ENCODE results near the gene PNMT.
A peak's percentile ranks its signal among the peaks of the same experiment; 100 is the strongest.

Gene PNMT

DNA sequence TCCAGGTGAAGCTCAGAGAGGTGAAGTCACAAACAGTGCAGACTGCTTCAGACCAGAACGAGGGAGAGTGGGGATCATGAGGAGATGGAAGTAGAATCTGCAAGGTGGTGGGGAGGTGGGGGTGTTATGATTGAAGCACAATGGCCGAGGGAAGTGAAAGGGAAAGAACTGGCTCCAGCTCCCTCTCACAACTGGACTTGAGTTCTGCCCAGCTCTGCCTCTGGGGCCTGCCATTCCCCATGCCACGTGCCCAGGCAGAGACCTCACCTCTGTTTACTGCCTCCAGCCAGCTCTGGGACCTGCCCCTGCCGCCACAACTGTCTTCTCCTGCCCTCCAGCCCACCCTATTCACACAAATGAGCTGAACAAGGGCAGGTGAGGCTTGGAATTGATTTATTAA is 2.5 kb downstream of the PNMT start:
- FAIRE-seq = no peak

DNA sequence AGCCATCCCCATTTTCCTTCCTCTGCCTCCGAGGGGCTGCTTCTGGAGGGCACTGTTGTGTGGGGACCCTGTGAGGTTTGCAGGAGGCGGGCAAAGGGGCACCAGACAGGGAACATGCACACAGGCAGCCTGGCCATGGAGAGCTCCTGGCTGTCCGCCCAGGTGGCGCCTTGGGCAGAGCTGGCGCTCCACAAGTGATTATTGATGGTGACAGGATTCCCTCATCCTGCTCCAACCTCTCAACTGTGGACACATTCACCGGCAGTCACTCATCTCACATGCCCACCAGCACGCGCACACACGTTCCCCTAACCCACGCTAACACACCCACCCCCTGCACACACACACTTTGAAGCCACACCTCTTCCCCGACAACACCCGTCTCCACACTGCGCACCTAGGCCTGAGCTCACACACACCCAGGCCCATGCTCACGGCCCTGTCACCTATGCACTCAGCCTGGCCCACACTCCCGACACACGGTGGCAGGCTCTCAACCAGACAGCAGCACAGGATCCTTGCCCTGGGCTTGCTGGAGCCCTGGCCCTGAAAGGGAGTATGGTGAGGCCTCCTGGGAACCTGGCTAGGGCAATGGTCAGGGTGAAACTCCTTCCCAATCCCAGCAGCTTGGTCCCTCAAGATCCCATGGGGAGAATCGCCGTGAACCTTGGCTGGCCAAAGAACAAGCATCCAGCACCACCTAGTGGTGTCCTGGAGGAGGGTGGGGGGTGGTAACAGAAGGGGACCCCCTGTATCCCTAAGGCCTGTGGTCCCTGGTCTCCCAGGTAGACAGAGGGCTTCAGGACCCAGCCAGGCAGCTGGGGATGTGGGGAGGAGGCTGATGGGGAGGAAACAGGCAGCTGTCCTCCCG is 3.6 kb downstream of the PNMT start:
- peak; percentile 51 for FAIRE-seq

DNA sequence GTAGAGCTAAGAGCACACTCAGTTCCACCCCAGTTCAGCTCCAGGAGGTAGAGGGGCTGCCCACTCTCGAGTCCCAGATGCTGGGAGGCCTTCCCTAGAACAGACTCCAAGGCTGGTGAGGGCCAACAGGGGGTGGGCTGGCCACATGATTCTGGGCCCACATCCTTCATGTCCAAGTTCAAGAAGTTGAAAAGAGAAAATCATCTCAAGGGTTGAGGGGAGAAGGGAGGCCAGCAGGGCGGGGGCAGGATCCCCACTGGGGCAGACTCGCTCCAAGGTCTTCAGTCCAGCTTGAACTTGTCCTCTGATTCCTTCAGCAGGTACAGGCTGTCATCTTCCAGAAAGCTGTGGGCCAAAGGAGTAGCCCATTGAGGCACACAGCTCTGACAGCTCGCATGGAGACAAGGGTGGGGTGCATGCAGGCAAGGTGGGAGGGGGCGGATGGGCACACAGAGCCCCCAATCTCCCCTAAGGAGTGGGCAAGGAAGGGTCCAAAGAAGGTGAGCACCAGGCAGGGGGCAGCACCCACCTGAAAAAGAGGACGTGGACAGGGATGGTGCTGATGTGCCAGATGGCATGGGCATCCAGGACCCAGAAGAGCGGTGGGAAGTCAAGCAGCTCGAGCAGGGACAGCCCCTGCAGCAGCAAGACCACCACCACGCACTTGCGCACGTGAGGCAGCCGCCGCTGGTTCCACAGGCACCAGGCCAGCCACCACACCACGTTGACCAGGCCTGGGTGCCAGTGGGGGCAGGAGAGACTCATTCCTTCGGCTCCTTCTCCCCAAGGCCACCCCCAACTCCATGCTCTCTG is 4.5 kb downstream of the PNMT start:
- FAIRE-seq = no peak

DNA sequence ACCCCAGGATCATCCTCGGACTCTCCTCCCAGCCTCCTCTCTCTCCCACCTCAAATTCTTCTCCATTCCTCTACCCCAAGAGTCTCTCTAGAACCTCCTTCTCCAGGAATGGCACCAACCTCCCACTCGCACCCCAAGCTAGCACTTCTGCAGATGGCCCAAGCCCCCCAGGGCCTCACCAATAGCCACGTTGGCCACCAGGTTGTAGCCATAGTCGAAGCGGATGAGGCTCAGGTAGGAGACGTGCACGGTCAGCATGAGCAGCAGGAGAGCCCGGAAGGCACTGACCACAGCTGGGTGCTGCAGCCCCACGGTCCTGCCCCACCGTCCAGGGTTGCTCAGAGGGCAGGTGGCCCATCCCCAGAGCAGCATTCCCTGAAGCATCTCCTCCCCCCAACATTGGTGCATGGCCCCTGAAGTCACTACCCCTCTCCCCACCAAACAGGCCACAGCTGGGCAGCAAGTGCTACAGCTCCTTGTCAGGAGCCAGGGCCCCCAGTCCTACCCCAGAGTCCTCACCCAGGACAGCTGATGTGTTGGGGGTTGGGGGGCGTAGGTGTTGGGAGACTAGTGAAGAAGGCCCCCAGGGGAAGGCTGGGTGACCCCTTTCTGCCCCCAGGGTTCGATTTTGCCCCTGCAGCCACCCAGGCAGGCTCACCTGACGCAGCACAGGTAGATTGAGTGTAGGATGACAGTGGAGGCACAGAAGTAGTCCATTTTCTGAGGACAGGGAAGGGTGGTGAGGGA is 5.3 kb downstream of the PNMT start:
- FAIRE-seq = no peak

DNA sequence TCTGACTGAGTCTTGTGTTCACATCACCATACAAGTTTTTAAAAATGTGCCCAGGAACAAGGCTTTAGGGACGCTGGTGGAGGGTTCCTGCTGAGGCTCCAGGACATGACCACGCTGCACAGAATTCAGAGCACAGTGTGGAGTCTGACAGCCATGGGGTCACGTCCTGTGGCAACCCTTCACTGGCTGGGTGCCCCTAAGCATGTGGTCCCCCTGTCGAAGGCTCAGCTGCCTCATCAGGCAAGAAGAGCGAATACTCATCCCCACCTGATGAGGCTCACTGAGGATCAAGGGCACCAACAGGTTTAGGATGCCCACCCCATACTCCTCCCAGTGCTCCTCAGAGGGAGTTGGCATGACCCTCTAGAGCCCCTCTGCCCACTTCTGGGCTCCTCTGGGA is 5.9 kb downstream of the PNMT start:
- FAIRE-seq = no peak

DNA sequence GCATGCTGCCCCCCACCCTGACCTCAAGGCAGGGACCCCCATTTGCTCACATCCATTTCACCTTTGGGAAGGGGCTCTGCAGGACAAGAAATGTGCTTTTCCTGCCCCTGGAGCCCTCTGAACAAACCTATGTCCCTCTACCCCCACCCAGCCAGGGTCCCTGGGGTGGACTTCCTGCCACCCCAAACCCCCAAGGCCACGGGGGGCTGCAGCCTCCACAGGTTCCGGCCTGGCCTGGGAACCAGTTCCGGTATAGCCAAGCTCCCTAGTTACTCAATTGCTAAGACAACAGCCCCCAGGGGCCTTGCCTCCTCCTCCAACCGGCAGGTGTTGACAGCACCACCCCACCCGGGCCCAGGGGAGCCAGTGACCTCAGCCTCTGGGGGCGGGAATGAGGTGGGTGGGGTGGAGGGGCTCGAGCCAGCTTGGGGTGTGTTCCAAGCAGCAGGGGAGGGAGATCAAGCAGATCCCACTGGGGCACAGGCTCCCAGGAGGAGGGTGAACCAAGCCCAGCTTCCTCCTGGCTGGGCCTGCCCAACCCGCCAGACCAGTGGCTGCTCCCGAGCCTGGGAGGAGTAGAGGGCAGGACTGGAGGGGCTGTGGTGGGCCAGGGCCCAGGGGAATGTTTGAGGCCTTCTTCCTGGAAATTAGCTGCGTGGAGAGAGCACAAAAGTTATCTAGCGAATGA is 6.6 kb downstream of the PNMT start:
- FAIRE-seq = no peak

DNA sequence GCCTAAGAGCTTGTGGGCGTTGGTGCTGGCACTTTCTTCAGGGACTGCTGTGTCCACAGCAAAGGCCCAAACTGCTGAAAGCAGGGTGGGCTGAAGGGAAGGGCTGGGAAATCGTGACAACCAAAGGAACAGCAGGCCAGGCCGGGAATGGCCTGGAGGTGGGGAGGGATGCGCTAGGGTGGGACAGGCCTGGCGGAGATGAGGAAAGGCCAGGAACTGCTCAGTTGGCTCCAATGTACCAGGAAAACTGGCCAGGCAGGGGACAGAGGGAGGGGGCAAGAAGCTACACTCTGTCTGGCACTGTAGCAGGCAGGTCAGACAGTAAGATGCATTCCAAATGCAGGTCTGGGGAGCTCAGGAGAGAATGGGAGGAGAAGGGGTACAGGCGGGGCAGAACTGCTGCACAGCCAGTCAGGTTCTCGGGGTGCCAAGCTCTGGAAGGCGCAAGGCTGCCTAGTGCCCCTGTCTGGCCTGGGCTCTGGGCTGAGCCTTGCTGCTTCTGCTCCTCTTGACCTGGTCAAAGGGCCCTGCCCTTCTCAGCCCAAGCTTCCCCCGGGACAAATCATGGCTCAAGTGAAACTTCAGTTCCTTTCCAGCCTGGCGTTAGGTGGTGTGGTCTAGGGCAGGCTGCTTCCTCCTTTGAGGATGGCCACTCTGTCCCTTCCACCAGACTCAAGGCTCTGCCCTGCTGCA is 7.3 kb downstream of the PNMT start:
- FAIRE-seq = no peak

DNA sequence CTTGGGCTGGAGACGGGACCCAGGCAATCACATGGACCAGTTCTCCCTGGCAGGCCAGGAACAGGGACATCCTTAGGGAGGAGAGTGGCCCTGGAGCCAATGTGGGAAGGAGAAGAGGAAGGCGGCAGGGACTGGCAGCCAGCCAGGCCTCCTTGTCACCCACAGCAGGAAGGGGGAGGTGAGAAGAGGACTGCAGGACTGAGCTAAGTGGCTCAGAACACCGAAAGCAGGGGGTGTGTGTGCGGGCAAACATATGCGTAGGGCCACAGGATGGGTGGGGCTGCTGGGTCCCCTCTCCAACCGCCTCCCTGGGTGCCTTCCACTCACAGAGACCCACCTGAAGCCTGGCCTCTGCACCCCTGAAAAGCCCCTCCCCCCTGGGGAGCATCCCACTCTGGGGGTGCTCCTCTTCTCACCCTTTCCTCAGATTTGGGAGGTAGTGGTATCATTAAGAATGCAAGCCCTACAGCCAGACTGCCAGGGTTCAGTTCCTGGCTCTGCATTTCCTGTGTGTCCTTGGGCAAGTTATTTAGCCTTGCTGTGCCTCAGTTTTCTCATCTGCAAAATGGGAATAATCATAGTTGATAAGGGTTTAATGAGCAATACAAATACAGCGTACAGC is 8.1 kb downstream of the PNMT start:
- no peak for FAIRE-seq

DNA sequence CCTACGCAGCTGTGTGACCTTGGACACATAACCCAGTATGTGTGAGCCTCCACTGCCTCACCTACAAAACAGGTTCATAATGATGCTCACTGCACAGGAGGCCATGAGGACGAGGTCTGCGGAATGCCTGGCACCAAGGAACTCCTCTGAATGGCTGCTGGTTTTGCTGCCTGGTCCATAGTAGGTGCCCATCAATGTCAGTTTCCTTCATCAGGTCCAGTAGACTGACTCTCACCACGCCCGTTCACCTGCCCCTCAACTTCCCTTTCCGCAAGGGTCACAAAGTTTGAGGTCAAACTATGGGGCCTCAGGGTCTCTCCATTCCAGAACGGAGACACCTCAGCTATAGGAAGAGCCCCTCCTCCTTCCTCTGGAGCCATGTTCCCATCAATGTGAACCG is 8.8 kb downstream of the PNMT start:
- FAIRE-seq = no peak

DNA sequence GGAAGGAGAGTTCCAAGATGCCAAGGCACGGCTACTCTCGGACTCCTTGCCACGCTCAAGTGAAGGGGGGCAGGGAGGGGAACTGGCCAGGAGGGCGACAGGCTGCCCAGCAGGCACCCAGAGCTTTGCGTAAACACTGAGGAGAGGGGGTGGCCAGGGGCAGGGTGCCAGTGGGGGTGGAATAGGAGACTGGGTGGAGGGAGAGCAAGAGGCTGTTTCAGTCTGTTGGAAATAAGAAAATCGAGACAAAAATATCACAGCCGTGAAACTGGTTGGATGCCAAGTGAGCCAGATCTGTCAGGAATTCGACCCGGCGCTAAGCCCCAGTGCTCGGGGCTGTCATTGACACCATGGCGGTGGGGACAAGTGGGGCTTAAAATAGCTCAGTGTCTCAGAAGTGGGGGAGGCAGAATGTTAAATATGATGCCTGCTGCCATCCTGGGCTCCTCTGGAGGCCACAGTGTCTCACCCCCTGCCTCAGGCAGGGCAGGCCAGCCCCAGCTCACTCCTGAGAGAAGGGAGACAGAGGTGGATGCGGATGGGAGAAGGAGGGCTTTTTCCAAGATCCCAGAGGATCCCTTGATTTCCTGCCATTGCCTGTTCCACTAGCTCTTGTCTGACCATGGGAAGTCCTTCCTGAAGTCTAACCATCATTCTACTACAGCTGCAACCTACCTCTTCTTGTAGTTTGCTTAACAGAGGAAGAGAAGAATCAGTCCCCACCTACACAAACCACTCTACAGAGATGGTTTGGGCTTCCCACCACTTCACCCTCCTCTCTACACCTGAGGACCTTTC is 9.5 kb downstream of the PNMT start:
- no peak for FAIRE-seq

DNA sequence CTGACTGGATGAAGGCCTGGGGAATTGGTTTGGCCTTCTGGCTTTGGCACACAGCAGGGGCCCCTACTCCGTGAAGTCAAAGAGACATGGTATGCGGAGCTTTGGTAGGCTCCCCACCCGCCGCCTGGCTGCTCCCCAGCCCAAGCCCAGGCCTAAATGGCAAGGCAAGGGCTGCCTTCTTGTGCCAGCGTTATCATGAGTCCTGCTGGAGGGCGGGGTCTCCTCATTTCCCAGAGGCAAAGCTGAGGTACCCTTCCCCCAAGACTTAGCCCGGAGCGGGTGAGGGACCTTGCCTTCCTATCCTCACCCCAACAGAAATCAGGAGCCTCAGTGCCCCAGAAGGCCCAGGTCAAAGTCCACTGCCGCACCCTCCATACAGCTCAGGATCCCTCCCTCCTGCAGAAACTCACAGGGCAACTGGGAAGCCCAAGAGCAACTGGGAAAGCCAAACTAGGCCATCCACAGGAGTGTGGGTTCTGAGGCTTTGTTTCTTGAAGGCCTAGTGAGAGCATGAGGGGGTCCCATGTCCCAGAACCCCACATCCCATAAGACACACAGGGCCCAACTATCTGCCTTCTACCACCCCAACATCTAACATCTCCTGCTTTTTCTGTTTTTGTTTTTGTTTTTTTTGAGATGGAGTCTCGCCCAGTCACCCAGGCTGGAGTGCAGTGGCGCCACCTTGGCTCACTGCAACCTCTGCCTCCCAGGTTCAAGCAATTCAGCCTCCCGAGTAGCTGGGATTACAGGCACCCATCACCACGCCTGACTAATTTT is 10.3 kb downstream of the PNMT start:
- no peak for FAIRE-seq

DNA sequence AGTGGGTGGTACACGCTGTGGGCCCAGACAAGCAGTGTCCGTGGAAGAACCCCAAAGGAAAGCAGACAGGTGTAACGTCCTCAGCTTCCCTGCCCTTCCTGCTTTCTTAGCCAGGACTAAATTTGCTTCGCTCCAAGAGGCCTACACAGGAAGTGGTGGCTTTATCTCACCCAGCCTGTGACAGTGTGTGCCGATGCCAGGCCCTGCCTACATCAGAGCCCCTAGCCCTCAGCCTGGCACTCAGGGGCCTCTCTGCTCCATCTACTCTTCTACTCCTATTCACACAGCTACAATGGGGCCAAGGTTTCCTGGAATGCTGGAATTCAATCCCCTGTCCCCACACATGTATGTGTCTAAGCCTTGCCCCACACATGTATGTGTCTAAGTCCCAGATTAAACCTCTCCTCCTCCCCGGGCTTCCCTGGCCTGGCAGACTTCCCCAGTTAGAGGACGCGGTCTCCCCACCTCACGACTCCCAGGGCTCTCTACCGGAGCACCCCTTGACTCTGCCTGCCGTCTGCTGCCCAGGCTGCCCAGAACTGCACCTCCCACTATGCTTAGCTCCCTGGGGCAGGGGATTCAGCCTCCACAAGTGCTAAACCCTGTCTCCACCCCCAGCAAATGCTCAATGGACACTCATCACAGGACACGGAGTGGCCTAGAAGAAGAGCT is 11.4 kb downstream of the PNMT start:
- FAIRE-seq = no peak

DNA sequence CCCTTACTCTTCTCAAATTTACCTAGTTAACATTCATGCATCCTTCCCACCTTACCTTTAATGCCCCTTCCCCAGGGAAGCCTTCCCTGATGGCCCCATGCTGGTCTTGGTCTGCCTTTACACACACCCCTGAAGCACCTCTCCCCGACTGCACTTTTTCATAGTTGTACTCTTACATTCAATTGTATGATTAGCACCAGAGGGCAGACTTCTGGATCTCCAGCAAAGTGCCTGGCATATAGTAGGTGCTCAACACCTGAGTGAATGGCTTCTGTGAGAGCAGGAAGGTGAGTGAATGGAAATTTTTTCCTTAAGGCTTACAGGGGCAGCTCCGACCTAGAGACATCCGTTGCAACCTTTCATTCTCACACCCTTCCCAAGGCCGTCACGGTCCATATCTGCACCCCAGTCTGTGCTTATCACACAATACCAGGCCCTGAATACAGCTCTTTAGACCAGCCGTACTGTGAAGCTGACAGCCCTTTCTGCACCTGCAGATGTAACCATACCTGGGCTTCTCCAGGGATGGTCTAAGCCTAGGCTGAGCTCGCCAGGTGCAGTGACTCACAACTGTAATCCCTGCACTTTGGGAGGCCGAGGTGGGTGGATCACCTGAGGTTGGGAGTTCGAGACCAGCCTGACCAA is 15.2 kb downstream of the PNMT start:
- FAIRE-seq = no peak

DNA sequence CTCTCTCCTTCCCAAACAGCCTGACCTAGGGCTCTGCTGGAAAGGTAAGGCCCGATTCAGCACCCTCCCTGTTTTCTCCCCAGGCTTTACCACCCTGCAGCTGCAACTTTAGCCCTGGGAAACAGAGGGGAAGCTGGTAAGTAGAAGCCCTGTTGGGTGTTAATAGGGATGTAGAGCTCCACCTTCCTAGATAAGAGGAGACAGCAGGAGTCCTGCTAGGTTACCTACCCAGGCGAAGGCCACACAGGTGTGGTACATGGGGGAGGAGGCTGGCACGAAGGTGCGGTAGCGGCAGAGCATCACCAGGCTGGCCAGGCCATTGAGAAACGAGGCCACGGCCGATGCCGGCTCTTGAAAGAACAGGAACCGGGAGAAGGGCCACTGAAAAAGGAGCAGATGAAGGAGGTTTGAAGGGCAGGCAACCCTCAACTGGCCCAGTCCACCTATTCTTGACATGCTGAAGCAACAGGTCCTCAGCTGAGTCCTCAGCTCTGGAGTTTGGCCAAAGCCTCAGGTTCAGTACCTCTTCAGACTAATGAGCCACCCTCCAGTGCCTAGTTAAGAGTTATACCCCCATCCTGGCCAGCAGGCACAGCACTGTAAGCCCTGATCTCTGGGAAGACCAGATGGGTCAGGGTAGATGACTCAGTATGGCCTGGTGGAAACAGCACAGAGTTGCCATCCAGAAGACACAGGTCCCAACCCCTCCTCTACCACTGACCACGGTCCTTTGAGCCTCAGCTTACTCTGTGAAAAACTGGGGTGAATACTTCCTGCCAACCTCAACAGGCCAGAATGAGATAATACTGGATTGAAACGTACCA is 16.3 kb downstream of the PNMT start:
- FAIRE-seq = no peak

DNA sequence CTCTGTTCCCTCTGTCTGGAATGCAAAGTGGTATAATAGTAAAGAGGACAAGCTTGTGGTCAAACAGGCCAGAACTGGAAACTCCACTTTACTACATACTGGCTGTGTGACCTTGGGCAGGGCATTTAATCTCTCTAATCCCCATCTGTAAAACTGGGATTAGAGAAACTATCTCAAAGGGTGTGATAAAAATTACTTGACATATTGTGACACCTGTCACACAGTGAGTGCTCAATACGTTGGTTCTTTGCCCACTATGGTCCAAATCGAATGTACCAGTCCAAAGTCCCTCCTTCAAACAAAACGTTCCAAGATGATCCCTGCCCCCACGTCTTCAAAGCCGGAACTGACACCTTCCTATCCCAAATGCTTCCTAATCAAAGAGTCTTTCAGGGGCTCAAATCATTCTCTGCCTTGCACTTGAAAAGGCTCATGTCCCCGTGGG is 18.9 kb downstream of the PNMT start:
- no peak for FAIRE-seq

DNA sequence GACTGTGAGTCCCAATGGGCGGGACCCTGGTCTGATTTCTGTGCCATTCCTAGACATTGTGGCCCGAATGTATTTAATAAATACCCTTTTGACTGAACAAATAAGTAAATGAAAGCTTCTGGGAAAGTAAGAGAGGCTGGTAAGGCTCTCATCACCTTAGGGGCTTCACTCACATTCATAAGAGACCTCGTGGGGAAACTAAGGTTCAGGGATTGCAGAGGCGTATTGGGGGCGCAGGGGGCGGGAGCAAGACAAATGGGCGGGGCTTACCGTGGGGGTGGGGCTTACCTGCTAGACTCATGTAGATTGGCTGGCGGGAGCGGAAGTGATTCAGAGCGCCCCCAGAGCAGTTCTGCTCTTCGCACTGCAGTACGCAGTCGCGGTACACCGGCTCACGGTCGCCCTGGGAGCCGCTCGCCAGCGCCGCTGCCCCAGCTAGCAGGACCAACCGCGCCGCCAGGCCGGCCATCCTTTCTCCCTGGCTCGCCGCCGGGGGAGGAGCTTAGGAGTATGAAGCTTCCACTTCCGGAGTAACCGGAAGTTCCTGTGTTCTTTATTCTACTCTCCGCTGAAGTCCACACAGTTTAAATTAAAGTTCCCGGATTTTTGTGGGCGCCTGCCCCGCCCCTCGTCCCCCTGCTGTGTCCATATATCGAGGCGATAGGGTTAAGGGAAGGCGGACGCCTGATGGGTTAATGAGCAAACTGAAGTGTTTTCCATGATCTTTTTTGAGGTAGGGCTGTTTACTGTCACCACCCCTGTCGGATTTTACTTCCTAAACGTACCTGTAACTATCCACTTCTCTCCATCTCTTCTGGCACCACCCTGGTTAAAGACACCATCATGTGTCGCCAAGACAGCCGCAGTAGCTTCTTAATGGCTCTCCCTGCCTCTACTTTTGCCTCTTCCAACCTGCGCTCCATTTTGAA is 19.6 kb downstream of the PNMT start, which contains the start of gene PGAP3:
PGAP3 (minus strand) TSS at position 512 of the 929 bp plus-strand sequence; CDS start at position 469, 43 bp downstream.
- FAIRE-seq = peak; percentile 89

DNA sequence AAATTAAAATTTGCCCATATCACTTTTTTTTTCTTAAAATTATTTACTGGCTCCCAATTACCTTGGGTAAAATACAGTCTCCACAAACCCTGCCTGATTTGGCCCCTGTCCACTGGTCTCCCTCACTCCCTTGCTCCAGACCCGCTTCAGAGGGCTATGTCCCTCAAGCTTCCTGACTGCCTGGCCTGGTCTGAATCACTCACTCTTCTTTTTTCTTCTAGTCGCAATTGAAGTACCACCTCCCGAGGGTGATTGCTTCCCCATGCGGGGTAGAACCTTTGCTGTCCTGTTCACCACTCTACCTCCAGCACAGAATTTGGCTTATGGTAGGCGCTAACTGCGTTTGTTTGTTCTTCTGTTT is 20.2 kb downstream of the PNMT start:
- no peak for FAIRE-seq

All from G401.6 (cell line).